H1 (cell line): ENCODE results near the gene PET100.

Source experiments
- CEBPB ChIP-seq: IDR thresholded peaks from 2 replicates; pipeline ENCODE4 v1.6.1; 2012; ENCODE audit warnings: low read depth, low read length
- EP300 ChIP-seq, 2 experiments: IDR thresholded peaks; 1 replicate in 1 of 2; 2 replicates in 1 of 2; pipeline ENCODE4 v1.6.1; 2011 to 2012; ENCODE audit warnings: low read depth in 2 of 2, low read length in 2 of 2, mild to moderate bottlenecking in 2 of 2, borderline replicate concordance in 1 of 2, inconsistent platforms in 1 of 2, moderate library complexity in 1 of 2
- EZH2 ChIP-seq: fragments of 200-600 bp; sonication (generic); IDR thresholded peaks from 2 replicates; pipeline ENCODE4 v1.7.1; 2012; ENCODE audit warnings: low read depth, mild to moderate bottlenecking, moderate library complexity, low read length, inconsistent platforms; ENCODE audit not compliant: severe bottlenecking
- HDAC6 ChIP-seq: IDR thresholded peaks from one replicate; pipeline ENCODE4 v1.7.1; 2012; ENCODE audit warnings: low read depth, mild to moderate bottlenecking, inconsistent platforms, low read length, moderate library complexity
- JUND ChIP-seq: IDR thresholded peaks from 2 replicates; pipeline ENCODE4 v1.6.1; 2011; ENCODE audit warnings: mild to moderate bottlenecking, improper control_type of control experiment, low read length
- KDM1A ChIP-seq: fragments of 200-600, 300-600 bp; sonication (generic); IDR thresholded peaks from 2 replicates; pipeline ENCODE4 v1.7.1; 2016; ENCODE audit warnings: mild to moderate bottlenecking, low read length, borderline replicate concordance
- POLR2A ChIP-seq, 2 experiments: IDR thresholded peaks; 1 replicate in 1 of 2; 2 replicates in 1 of 2; pipeline ENCODE4 v1.6.1; 2011; ENCODE audit warnings: low read depth in 2 of 2, low read length in 2 of 2, mild to moderate bottlenecking in 2 of 2; ENCODE audit errors: control extremely low read depth in 1 of 2
- RAD21 ChIP-seq, 2 experiments: IDR thresholded peaks in 1 of 2; conservative IDR thresholded peaks in 1 of 2; 2 replicates each; pipeline ENCODE4 v1.6.1; 2011; ENCODE audit warnings: low read depth in 2 of 2, low read length in 2 of 2, improper control_type of control experiment in 1 of 2, inconsistent platforms in 1 of 2, mild to moderate bottlenecking in 1 of 2, moderate library complexity in 1 of 2
- SRF ChIP-seq: IDR thresholded peaks from 2 replicates; pipeline ENCODE4 v1.6.1; 2011; ENCODE audit warnings: mild to moderate bottlenecking, low read depth, low read length, moderate library complexity
- TAF1 ChIP-seq: IDR thresholded peaks from 2 replicates; pipeline ENCODE4 v1.6.1; 2011; ENCODE audit warnings: mild to moderate bottlenecking, low read depth, low read length
- TF ChIP-seq, protein P1 (sequence below), 3 experiments: IDR thresholded peaks; 1 replicate in 2 of 3; 2 replicates in 1 of 3; pipeline versions ENCODE4 v1.5.1 to v1.6.1; 2011; ENCODE audit warnings: low read length in 3 of 3, mild to moderate bottlenecking in 3 of 3, inconsistent platforms in 2 of 3, low read depth in 1 of 3, moderate library complexity in 1 of 3; ENCODE audit not compliant: insufficient read depth in 1 of 3; ENCODE audit errors: control extremely low read depth in 1 of 3

DNA sequence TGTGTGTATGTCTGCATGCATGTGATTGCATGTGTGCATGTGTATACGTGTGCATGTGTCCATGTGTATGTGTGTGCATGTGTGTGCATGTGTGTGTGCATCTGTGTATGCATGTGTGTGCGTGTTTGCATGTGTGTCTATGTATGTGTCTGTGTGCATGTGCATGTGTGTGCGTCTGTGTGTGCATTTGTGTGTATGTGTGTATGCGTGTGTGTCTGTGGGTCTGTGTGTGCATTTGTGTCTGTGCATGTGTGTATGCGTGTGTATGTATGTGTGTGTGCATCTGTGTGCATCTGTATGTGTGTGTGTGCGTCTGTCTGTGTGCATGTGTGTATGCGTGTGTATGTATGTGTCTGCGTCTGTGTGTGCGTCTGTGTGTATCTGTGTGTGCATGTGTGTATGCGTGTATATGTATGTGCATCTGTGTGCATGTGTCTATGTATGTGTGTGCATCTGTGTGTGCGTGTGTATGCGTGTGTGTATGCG, 10.3 kb downstream of the PET100 start:
- TF ChIP-seq, protein P1, sequence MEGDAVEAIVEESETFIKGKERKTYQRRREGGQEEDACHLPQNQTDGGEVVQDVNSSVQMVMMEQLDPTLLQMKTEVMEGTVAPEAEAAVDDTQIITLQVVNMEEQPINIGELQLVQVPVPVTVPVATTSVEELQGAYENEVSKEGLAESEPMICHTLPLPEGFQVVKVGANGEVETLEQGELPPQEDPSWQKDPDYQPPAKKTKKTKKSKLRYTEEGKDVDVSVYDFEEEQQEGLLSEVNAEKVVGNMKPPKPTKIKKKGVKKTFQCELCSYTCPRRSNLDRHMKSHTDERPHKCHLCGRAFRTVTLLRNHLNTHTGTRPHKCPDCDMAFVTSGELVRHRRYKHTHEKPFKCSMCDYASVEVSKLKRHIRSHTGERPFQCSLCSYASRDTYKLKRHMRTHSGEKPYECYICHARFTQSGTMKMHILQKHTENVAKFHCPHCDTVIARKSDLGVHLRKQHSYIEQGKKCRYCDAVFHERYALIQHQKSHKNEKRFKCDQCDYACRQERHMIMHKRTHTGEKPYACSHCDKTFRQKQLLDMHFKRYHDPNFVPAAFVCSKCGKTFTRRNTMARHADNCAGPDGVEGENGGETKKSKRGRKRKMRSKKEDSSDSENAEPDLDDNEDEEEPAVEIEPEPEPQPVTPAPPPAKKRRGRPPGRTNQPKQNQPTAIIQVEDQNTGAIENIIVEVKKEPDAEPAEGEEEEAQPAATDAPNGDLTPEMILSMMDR (IDR thresholded peaks at IDR 0.05; ENCODE audit: control extremely low read depth in 1 of 3, insufficient read depth in 1 of 3, low read depth in 1 of 3, low read length in 3 of 3), result no peak
- TF ChIP-seq EP300 (IDR thresholded peaks at IDR 0.05; ENCODE audit: borderline replicate concordance in 1 of 2, low read depth in 2 of 2, low read length in 2 of 2), result no peak
- no peak for TF ChIP-seq POLR2A (IDR thresholded peaks at IDR 0.05; ENCODE audit: control extremely low read depth in 1 of 2, low read depth in 2 of 2, low read length in 2 of 2)
- no peak for TF ChIP-seq HDAC6
- TF ChIP-seq RAD21 (IDR thresholded peaks at IDR 0.05 in 1 of 2, conservative IDR thresholded peaks at IDR 0.05 in 1 of 2; ENCODE audit: low read depth in 2 of 2, low read length in 2 of 2), result no peak
- no peak for TF ChIP-seq TAF1
- no peak for TF ChIP-seq CEBPB
- TF ChIP-seq JUND, result no peak
- TF ChIP-seq SRF, result no peak
- TF ChIP-seq KDM1A, result no peak
- no peak for TF ChIP-seq EZH2
